ENCODE data around the gene STAC2. TPM values are rescaled to one million over a fixed set of nuclear protein-coding genes. Genes with fewer than 3 reads are reported as not detected.

The STAC2 gene
- polyA plus RNA-seq, 1 of the 3 experiments (the other 2 are of a cell fraction), result 0.07 TPM

DNA sequence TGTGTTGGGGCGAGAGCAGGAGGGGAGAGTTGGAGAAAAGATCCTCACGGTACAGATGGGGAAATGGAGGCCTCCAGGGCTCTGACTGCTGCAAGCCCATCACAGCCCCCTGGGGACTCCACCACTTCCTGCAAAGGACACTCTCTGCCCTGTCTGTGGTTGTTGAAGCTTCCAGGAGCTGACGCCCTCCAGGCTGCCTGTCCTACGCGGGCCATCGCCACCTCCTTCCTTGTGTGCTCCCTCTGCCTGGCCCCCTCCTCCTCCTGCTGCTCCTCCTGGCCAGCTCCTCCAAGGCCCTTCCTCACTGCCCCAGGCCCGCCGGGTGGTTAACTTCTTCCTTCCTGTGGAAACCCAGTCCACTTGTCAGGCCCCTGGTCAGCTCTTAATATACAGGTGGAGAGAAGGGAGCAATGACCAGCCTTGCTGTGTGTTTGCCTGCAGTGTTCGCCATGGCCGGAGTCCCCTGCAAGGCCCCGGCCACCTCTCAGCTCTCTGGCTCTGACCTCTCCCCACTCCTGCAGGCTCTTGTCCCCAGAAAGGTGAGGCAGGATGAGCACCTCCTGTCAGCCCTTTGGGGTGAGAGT is 18.4 kb upstream of the STAC2 start:
- H3K9ac ChIP-seq, result no peak overlapping the region
- peaks cover 0 to 2% of the 10 kb centered on the region in 2 experiments; a peak in 1 of 4 replicates for H3K4me1 ChIP-seq (ENCODE audit: control insufficient read depth in 1 of 2, insufficient read depth in 2 of 2, low read depth in 1 of 2, low read length in 1 of 2)
- H3K4me3 ChIP-seq (ENCODE audit: low read depth in 2 of 2, low read length in 1 of 2), result no peak overlapping the region
- no peaks in the 10 kb centered on the region for H3K9me2 ChIP-seq
- DNase-seq, result no peak
- no peaks in the 10 kb centered on the region for H3K9me3 ChIP-seq
- no peak overlapping the region for H3K27ac ChIP-seq (ENCODE audit: low read depth in 2 of 2, low read length in 1 of 2)
- POLR2A ChIA-PET, result interaction anchor here (1.3 to 2.4 kb wide), 2 partner anchors 38 to 44 kb away, joined by 8 to 19 read pairs; partner anchors contain the start of gene RPL19
- no peak overlapping the region for H3K4me2 ChIP-seq
- CTCF ChIA-PET, result interaction anchor here (0.5 to 22.6 kb wide), 30 partner anchors 11 to 466 kb away, joined by 3 to 781 read pairs (median 4); partner anchors contain the start of genes CACNB1, PLXDC1, RPL19 and STAC2
- WGBS (ENCODE audit: low lambda C conversion rate), result 70% methylated on average over 10 of the region's 11 CpGs
- H3K79me2 ChIP-seq (ENCODE audit: insufficient read depth), result no peaks in the 10 kb centered on the region
- H2AFZ ChIP-seq (ENCODE audit: low read depth), result no peak overlapping the region
- no peaks in the 10 kb centered on the region for H4K20me1 ChIP-seq (ENCODE audit: insufficient read depth)
- no peak for TF ChIP-seq RAD21 (IDR thresholded peaks at IDR 0.05; ENCODE audit: low read length)
- TF ChIP-seq, protein P1, sequence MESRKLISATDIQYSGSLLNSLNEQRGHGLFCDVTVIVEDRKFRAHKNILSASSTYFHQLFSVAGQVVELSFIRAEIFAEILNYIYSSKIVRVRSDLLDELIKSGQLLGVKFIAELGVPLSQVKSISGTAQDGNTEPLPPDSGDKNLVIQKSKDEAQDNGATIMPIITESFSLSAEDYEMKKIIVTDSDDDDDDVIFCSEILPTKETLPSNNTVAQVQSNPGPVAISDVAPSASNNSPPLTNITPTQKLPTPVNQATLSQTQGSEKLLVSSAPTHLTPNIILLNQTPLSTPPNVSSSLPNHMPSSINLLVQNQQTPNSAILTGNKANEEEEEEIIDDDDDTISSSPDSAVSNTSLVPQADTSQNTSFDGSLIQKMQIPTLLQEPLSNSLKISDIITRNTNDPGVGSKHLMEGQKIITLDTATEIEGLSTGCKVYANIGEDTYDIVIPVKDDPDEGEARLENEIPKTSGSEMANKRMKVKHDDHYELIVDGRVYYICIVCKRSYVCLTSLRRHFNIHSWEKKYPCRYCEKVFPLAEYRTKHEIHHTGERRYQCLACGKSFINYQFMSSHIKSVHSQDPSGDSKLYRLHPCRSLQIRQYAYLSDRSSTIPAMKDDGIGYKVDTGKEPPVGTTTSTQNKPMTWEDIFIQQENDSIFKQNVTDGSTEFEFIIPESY (IDR thresholded peaks at IDR 0.05; ENCODE audit: borderline replicate concordance, low read depth), result no peak
- no peak for TF ChIP-seq EZH2phosphoT487 (IDR thresholded peaks at IDR 0.05; ENCODE audit: borderline replicate concordance, low read depth)
- TF ChIP-seq JUND (IDR thresholded peaks at IDR 0.05), result no peak
- no peaks in the 10 kb centered on the region for H3K36me3 ChIP-seq (replicated peaks in 1 of 2; ENCODE audit: control insufficient read depth in 1 of 2, insufficient read depth in 2 of 2, low read length in 1 of 2)
- H3F3A ChIP-seq (replicated peaks; ENCODE audit: insufficient read depth), result no peaks in the 10 kb centered on the region
- H3K27me3 ChIP-seq (ENCODE audit: insufficient read depth), result no peaks in the 10 kb centered on the region

DNA sequence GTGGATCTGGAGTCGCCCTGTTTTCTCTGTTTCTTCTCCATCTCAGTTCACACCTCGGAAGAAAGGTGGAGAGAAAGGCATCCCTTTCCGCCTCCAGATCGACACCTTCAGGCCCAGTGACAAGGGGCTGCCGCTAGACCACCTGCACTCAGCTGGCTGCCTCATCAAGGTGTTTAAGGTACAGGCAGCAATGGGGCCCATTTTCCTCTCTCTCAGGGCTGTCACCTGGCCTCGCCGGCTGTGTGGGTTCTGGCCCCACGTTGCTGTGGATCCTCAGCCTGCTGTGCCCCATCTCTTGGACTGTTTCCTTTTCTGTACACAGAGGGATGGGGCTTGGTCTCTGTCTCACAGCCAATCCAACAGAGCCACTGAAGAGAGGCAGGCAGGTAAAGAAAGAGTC is 17.4 kb upstream of the STAC2 start:
- Histone ChIP-seq H4K20me1 (ENCODE audit: insufficient read depth) (no peaks in the 10 kb centered on the region), H2AFZ (ENCODE audit: low read depth) (no peak overlapping the region), H3K27me3 (ENCODE audit: insufficient read depth) (no peaks in the 10 kb centered on the region), H3K4me1 (ENCODE audit: control insufficient read depth in 1 of 2, insufficient read depth in 2 of 2, low read depth in 1 of 2, low read length in 1 of 2) (peaks cover 5 to 8% of the 10 kb centered on the region in 2 experiments; a peak in 1 of 4 replicates), H3K9me3 (no peaks in the 10 kb centered on the region), H3K9ac (no peak overlapping the region), H3K4me2 (no peak overlapping the region), H3K4me3 (ENCODE audit: low read depth in 2 of 2, low read length in 1 of 2) (no peak overlapping the region), H3F3A (replicated peaks; ENCODE audit: insufficient read depth) (no peaks in the 10 kb centered on the region), H3K36me3 (replicated peaks in 1 of 2; ENCODE audit: control insufficient read depth in 1 of 2, insufficient read depth in 2 of 2, low read length in 1 of 2) (no peaks in the 10 kb centered on the region), H3K27ac (ENCODE audit: low read depth in 2 of 2, low read length in 1 of 2) (no peak overlapping the region), H3K79me2 (ENCODE audit: insufficient read depth) (no peaks in the 10 kb centered on the region), H3K9me2 (no peaks in the 10 kb centered on the region)
- DNase-seq, result no peak
- 86% methylated on average over 8 of the region's 8 CpGs for WGBS (ENCODE audit: low lambda C conversion rate)
- ChIA-PET CTCF (interaction anchor here (1.7 to 22.6 kb wide), 5 partner anchors 11 to 261 kb away, joined by 7 to 781 read pairs (median 51); partner anchors contain the start of genes CACNB1, RPL19 and STAC2), POLR2A (no interaction called here)
- TF ChIP-seq RAD21 (IDR thresholded peaks at IDR 0.05; ENCODE audit: low read length) (no peak), FOSL2 (IDR thresholded peaks at IDR 0.05; ENCODE audit: borderline replicate concordance, low read depth) (no peak), RCOR1 (IDR thresholded peaks at IDR 0.05; ENCODE audit: low read length) (no peak), TCF12 (IDR thresholded peaks at IDR 0.05) (no peak), USF2 (IDR thresholded peaks at IDR 0.05; ENCODE audit: borderline replicate concordance, low read depth, low read length) (no peak), TEAD4 (IDR thresholded peaks at IDR 0.05; ENCODE audit: borderline replicate concordance, insufficient read depth) (no peak), ELF1 (IDR thresholded peaks at IDR 0.05) (no peak), FOXJ3 (CRISPR knock-in tag; IDR thresholded peaks at IDR 0.05) (no peak), MXI1 (IDR thresholded peaks at IDR 0.05; ENCODE audit: low read depth, low read length) (no peak), POLR2AphosphoS5 (IDR thresholded peaks at IDR 0.05; ENCODE audit: low read depth, low read length) (no peak), EP300 (IDR thresholded peaks at IDR 0.05; ENCODE audit: borderline replicate concordance in 1 of 2, low read depth in 1 of 2, low read length in 1 of 2) (no peak), RXRA (IDR thresholded peaks at IDR 0.05; ENCODE audit: borderline replicate concordance, low read depth) (no peak)
- TF ChIP-seq, protein P2, sequence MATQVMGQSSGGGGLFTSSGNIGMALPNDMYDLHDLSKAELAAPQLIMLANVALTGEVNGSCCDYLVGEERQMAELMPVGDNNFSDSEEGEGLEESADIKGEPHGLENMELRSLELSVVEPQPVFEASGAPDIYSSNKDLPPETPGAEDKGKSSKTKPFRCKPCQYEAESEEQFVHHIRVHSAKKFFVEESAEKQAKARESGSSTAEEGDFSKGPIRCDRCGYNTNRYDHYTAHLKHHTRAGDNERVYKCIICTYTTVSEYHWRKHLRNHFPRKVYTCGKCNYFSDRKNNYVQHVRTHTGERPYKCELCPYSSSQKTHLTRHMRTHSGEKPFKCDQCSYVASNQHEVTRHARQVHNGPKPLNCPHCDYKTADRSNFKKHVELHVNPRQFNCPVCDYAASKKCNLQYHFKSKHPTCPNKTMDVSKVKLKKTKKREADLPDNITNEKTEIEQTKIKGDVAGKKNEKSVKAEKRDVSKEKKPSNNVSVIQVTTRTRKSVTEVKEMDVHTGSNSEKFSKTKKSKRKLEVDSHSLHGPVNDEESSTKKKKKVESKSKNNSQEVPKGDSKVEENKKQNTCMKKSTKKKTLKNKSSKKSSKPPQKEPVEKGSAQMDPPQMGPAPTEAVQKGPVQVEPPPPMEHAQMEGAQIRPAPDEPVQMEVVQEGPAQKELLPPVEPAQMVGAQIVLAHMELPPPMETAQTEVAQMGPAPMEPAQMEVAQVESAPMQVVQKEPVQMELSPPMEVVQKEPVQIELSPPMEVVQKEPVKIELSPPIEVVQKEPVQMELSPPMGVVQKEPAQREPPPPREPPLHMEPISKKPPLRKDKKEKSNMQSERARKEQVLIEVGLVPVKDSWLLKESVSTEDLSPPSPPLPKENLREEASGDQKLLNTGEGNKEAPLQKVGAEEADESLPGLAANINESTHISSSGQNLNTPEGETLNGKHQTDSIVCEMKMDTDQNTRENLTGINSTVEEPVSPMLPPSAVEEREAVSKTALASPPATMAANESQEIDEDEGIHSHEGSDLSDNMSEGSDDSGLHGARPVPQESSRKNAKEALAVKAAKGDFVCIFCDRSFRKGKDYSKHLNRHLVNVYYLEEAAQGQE (IDR thresholded peaks at IDR 0.05; ENCODE audit: low read depth, low read length), result no peak

Data from SK-N-SH (cell line).